Measurements from ENCODE around the gene THSD4. TPM values are rescaled to one million over a fixed set of nuclear protein-coding genes. Genes with fewer than 3 reads are reported as not detected.

Gene THSD4
- total and polyA plus RNA-seq, 2 donors (not counting 1 experiment from before 2014, with no cell fraction given): 43.1 to 95.5 TPM

DNA sequence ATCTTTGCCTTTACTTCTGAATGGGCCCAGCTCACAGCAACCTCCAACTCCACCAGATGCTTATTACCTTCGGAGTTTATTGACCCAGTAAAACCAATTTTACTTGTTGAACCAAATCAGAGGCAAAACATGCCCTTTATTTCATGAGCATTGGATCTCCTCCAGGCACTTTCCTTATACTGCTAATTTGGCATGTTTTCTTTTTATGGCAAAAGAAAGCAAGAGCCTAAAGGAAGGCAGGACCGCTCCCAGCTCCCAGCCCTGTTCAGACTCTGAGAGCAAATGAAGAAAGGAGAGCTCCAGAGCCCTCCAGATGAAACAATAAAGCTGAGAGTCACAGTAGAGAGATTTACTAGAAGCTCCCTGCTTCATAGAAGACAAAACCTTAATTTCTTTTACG is 613.6 kb downstream of the THSD4 start:
- no peaks in the 10 kb centered on the region for H4K20me1 ChIP-seq (ENCODE audit: control insufficient read depth, extremely low read depth, insufficient read depth, low read length)
- no peak overlapping the region for H3K4me2 ChIP-seq (ENCODE audit: extremely low read depth, insufficient read depth, low read length)
- H3K4me1 ChIP-seq (ENCODE audit: control insufficient read depth, extremely low read depth, insufficient read depth, low read length): peaks cover 4% of the 10 kb centered on the region
- H3K27ac ChIP-seq (ENCODE audit: insufficient read depth, low read length): no peak overlapping the region
- H3K4me3 ChIP-seq (replicated peaks in 1 of 4; ENCODE audit: control extremely low read depth in 1 of 4, insufficient read depth in 1 of 4, low read depth in 3 of 4, low read length in 4 of 4): no peak overlapping the region
- no peaks in the 10 kb centered on the region for H3K36me3 ChIP-seq (ENCODE audit: control insufficient read depth, insufficient read depth, low read length)
- DNase-seq (ENCODE audit: low read depth in 2 of 2): no peak
- TF ChIP-seq EZH2 (IDR thresholded peaks at IDR 0.05; ENCODE audit: low read length, missing control alignments): no peak
- TF ChIP-seq, protein P1, sequence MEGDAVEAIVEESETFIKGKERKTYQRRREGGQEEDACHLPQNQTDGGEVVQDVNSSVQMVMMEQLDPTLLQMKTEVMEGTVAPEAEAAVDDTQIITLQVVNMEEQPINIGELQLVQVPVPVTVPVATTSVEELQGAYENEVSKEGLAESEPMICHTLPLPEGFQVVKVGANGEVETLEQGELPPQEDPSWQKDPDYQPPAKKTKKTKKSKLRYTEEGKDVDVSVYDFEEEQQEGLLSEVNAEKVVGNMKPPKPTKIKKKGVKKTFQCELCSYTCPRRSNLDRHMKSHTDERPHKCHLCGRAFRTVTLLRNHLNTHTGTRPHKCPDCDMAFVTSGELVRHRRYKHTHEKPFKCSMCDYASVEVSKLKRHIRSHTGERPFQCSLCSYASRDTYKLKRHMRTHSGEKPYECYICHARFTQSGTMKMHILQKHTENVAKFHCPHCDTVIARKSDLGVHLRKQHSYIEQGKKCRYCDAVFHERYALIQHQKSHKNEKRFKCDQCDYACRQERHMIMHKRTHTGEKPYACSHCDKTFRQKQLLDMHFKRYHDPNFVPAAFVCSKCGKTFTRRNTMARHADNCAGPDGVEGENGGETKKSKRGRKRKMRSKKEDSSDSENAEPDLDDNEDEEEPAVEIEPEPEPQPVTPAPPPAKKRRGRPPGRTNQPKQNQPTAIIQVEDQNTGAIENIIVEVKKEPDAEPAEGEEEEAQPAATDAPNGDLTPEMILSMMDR (conservative IDR thresholded peaks at IDR 0.05 in 1 of 2, IDR thresholded peaks at IDR 0.05 in 1 of 2; ENCODE audit: low read depth in 1 of 2, low read length in 2 of 2): no peak
- H3K9me3 ChIP-seq (ENCODE audit: control insufficient read depth, insufficient read depth, low read depth, low read length): no peaks in the 10 kb centered on the region
- H3K9ac ChIP-seq (ENCODE audit: insufficient read depth, low read length): no peak overlapping the region
- no peaks in the 10 kb centered on the region for H3K79me2 ChIP-seq (ENCODE audit: control insufficient read depth, insufficient read depth, low read length)
- no peak overlapping the region for H2AFZ ChIP-seq (ENCODE audit: low read length)
- no peaks in the 10 kb centered on the region for H3K27me3 ChIP-seq (ENCODE audit: control insufficient read depth, insufficient read depth, low read length)

- no peak for DNase-seq (ENCODE audit: low read depth in 2 of 2)
- Histone ChIP-seq H3K4me3 (replicated peaks in 1 of 4; ENCODE audit: control extremely low read depth in 1 of 4, insufficient read depth in 1 of 4, low read depth in 3 of 4, low read length in 4 of 4) (no peak overlapping the region), H3K79me2 (ENCODE audit: control insufficient read depth, insufficient read depth, low read length) (no peaks in the 10 kb centered on the region)
These were observed 614.0 kb downstream of the THSD4 start for GRCh38 chr15:71729319-71729718.

DNA sequence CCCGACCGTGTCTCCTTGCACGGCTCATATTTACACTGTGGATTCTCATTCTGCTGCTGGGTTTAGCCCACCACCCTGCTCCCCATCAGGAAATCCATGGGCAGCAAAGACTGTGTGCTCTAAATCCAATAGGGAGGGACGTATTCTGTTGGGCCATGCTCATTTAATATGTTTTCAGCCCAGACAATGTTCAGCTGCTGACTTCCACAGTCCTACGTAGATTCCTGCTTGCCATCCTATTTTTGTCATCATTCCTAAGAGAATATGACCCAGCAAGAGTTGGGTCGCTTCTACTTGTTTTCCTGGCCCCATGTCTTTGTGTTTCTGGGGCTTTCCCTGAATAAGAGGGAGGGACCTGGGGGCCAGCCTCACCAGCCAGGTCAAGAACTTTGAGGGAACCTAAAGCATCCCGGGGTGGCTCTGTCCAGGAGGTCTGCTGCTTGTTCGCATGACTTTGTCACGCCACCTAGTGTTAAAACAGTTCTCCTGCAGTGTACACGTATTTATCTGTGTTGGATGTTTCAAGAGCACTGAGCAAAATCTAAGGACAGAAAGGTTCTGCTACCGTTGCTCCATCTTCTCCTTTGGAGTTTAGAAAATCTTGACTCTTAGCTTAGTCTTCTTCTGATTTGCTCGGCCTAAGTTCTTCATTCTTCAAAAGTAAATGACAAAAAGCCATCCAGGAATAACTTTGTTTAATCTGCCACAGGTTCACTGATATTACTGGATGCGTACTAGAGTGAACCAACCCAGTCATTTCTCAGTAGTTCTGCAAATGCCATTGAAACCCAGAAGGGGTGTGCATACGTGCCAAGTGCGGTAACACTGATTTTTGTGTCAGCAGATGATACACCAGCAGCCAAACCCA is 615.2 kb downstream of the THSD4 start:
- Histone ChIP-seq H2AFZ (ENCODE audit: low read length) (no peak overlapping the region), H4K20me1 (ENCODE audit: control insufficient read depth, extremely low read depth, insufficient read depth, low read length) (no peaks in the 10 kb centered on the region), H3K4me2 (ENCODE audit: extremely low read depth, insufficient read depth, low read length) (no peak overlapping the region), H3K27me3 (ENCODE audit: control insufficient read depth, insufficient read depth, low read length) (no peaks in the 10 kb centered on the region), H3K36me3 (ENCODE audit: control insufficient read depth, insufficient read depth, low read length) (no peaks in the 10 kb centered on the region), H3K9me3 (ENCODE audit: control insufficient read depth, insufficient read depth, low read depth, low read length) (no peaks in the 10 kb centered on the region), H3K27ac (ENCODE audit: insufficient read depth, low read length) (no peak overlapping the region), H3K9ac (ENCODE audit: insufficient read depth, low read length) (no peak overlapping the region), H3K4me3 (replicated peaks in 1 of 4; ENCODE audit: control extremely low read depth in 1 of 4, insufficient read depth in 1 of 4, low read depth in 3 of 4, low read length in 4 of 4) (no peak overlapping the region), H3K4me1 (ENCODE audit: control insufficient read depth, extremely low read depth, insufficient read depth, low read length) (no peaks in the 10 kb centered on the region), H3K79me2 (ENCODE audit: control insufficient read depth, insufficient read depth, low read length) (no peaks in the 10 kb centered on the region)
- peak; percentile 60 to 82 for DNase-seq (ENCODE audit: low read depth in 2 of 2)
- TF ChIP-seq, protein P1 (conservative IDR thresholded peaks at IDR 0.05 in 1 of 2, IDR thresholded peaks at IDR 0.05 in 1 of 2; ENCODE audit: low read depth in 1 of 2, low read length in 2 of 2): peak; percentile 69 to 87
- no peak for TF ChIP-seq EZH2 (IDR thresholded peaks at IDR 0.05; ENCODE audit: low read length, missing control alignments)

More at GRCh38 chr15:71729319-71729718, 614.0 kb downstream of the THSD4 start:
- Histone ChIP-seq H3K4me1 (ENCODE audit: control insufficient read depth, extremely low read depth, insufficient read depth, low read length) (peaks cover 4% of the 10 kb centered on the region), H4K20me1 (ENCODE audit: control insufficient read depth, extremely low read depth, insufficient read depth, low read length) (no peaks in the 10 kb centered on the region), H3K36me3 (ENCODE audit: control insufficient read depth, insufficient read depth, low read length) (no peaks in the 10 kb centered on the region), H3K4me2 (ENCODE audit: extremely low read depth, insufficient read depth, low read length) (no peak overlapping the region), H3K27ac (ENCODE audit: insufficient read depth, low read length) (no peak overlapping the region), H3K27me3 (ENCODE audit: control insufficient read depth, insufficient read depth, low read length) (no peaks in the 10 kb centered on the region), H3K9ac (ENCODE audit: insufficient read depth, low read length) (no peak overlapping the region), H3K9me3 (ENCODE audit: control insufficient read depth, insufficient read depth, low read depth, low read length) (no peaks in the 10 kb centered on the region), H2AFZ (ENCODE audit: low read length) (no peak overlapping the region)
- TF ChIP-seq, protein P1 (conservative IDR thresholded peaks at IDR 0.05 in 1 of 2, IDR thresholded peaks at IDR 0.05 in 1 of 2; ENCODE audit: low read depth in 1 of 2, low read length in 2 of 2): no peak
- no peak for TF ChIP-seq EZH2 (IDR thresholded peaks at IDR 0.05; ENCODE audit: low read length, missing control alignments)

All from fibroblast of lung (primary cell).